Measurements from ENCODE around the gene OR4K17.

Gene OR4K17

DNA sequence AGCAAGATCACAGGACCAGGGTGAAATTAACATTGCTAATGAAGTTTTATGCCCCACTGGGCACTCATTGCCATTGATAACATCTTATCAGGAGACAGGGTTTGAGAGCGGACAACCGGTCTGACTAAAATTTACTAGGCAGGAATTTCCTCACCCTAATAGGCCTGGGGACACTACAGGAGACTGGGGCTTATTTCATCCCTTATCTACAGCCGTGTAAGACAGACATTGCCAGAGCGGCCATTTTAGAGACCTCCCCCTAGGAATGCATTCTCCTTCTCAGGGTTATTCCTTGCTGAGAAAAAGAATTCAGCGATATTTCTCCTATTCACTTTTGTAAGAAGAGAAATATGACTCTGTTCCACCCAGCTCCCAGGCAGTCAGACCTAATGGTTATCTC, 8.3 kb downstream of the OR4K17 start:
- POLR2A ChIA-PET = no interaction called here
- CTCF ChIA-PET = no interaction called here
- DNase-seq (ENCODE audit: extremely low spot score) = no peak

GRCh38 chr14:20138520-20138919, 28.0 kb downstream of the OR4K17 start, which contains the start of gene OR4N5:
TSS of gene OR4N5 (plus strand) at chr14:20138820. CDS start at chr14:20143736, 4,916 bp downstream.
- POLR2A ChIA-PET = no interaction called here
- CTCF ChIA-PET = no interaction called here
- DNase-seq (ENCODE audit: extremely low spot score) = no peak
- TF ChIP-seq FOXK2 (IDR thresholded peaks at IDR 0.05) (no peak), FOXA1 (IDR thresholded peaks at IDR 0.05) (no peak), ELF4 (IDR thresholded peaks at IDR 0.05) (no peak), TARDBP (IDR thresholded peaks at IDR 0.05) (no peak), HDGF (IDR thresholded peaks at IDR 0.05; ENCODE audit: borderline replicate concordance) (no peak)
- TF ChIP-seq, protein P1, sequence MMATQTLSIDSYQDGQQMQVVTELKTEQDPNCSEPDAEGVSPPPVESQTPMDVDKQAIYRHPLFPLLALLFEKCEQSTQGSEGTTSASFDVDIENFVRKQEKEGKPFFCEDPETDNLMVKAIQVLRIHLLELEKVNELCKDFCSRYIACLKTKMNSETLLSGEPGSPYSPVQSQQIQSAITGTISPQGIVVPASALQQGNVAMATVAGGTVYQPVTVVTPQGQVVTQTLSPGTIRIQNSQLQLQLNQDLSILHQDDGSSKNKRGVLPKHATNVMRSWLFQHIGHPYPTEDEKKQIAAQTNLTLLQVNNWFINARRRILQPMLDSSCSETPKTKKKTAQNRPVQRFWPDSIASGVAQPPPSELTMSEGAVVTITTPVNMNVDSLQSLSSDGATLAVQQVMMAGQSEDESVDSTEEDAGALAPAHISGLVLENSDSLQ (IDR thresholded peaks at IDR 0.05) = no peak

More for the DNA sequence above, 8.3 kb downstream of the OR4K17 start:
- TF ChIP-seq SUZ12 (IDR thresholded peaks at IDR 0.05) = no peak
- TF ChIP-seq, protein P1 (IDR thresholded peaks at IDR 0.05) = no peak
- TF ChIP-seq BHLHE40 (IDR thresholded peaks at IDR 0.05; ENCODE audit: borderline replicate concordance) = no peak
- TF ChIP-seq SP1 (IDR thresholded peaks at IDR 0.05) = no peak
- TF ChIP-seq L3MBTL2 (conservative IDR thresholded peaks at IDR 0.05) = no peak
- TF ChIP-seq FOXM1 (IDR thresholded peaks at IDR 0.05; ENCODE audit: borderline replicate concordance) = no peak
- no peak for TF ChIP-seq ELF4 (IDR thresholded peaks at IDR 0.05)
- TF ChIP-seq CTBP1 (IDR thresholded peaks at IDR 0.05; ENCODE audit: borderline replicate concordance) = no peak
- TF ChIP-seq FOXA1 (IDR thresholded peaks at IDR 0.05) = no peak
- TF ChIP-seq HDGF (IDR thresholded peaks at IDR 0.05; ENCODE audit: borderline replicate concordance) = no peak
- TF ChIP-seq FOXK2 (IDR thresholded peaks at IDR 0.05) = no peak
- TF ChIP-seq ARNT (IDR thresholded peaks at IDR 0.05) = no peak
- no peak for TF ChIP-seq ZNF384 (IDR thresholded peaks at IDR 0.05)
- TF ChIP-seq LEF1 (IDR thresholded peaks at IDR 0.05; ENCODE audit: borderline replicate concordance) = no peak

DNA sequence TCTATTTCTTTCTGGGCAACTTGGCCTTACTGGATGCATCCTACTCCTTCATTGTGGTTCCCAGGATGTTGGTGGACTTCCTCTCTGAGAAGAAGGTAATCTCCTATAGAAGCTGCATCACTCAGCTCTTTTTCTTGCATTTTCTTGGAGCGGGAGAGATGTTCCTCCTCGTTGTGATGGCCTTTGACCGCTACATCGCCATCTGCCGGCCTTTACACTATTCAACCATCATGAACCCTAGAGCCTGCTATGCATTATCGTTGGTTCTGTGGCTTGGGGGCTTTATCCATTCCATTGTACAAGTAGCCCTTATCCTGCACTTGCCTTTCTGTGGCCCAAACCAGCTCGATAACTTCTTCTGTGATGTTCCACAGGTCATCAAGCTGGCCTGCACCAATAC, 33.4 kb downstream of the OR4K17 start:
- ChIA-PET CTCF (no interaction called here), POLR2A (no interaction called here)
- TF ChIP-seq CTBP1 (IDR thresholded peaks at IDR 0.05; ENCODE audit: borderline replicate concordance) = no peak
- TF ChIP-seq ZNF384 (IDR thresholded peaks at IDR 0.05) = no peak
- TF ChIP-seq SP1 (IDR thresholded peaks at IDR 0.05) = no peak
- TF ChIP-seq L3MBTL2 (conservative IDR thresholded peaks at IDR 0.05) = no peak
- no peak for TF ChIP-seq SUZ12 (IDR thresholded peaks at IDR 0.05)
- TF ChIP-seq LEF1 (IDR thresholded peaks at IDR 0.05; ENCODE audit: borderline replicate concordance) = no peak
- no peak for TF ChIP-seq ELF4 (IDR thresholded peaks at IDR 0.05)
- no peak for TF ChIP-seq FOXA1 (IDR thresholded peaks at IDR 0.05)
- no peak for TF ChIP-seq HDGF (IDR thresholded peaks at IDR 0.05; ENCODE audit: borderline replicate concordance)
- no peak for TF ChIP-seq FOXK2 (IDR thresholded peaks at IDR 0.05)
- no peak for TF ChIP-seq TARDBP (IDR thresholded peaks at IDR 0.05)
- no peak for TF ChIP-seq NFRKB (IDR thresholded peaks at IDR 0.05)
- no peak for TF ChIP-seq FOXM1 (IDR thresholded peaks at IDR 0.05; ENCODE audit: borderline replicate concordance)
- no peak for TF ChIP-seq ARNT (IDR thresholded peaks at IDR 0.05)
- TF ChIP-seq, protein P1 (IDR thresholded peaks at IDR 0.05) = no peak
- no peak for TF ChIP-seq BHLHE40 (IDR thresholded peaks at IDR 0.05; ENCODE audit: borderline replicate concordance)
- peak; percentile 14 for DNase-seq (ENCODE audit: extremely low spot score)

- POLR2A ChIA-PET = no interaction called here
- CTCF ChIA-PET = no interaction called here
- TF ChIP-seq TARDBP (IDR thresholded peaks at IDR 0.05) = no peak
- TF ChIP-seq, protein P1 (IDR thresholded peaks at IDR 0.05) = no peak
- TF ChIP-seq LEF1 (IDR thresholded peaks at IDR 0.05; ENCODE audit: borderline replicate concordance) = no peak
- TF ChIP-seq L3MBTL2 (conservative IDR thresholded peaks at IDR 0.05) = no peak
- no peak for TF ChIP-seq ELF4 (IDR thresholded peaks at IDR 0.05)
- no peak for TF ChIP-seq ARNT (IDR thresholded peaks at IDR 0.05)
- TF ChIP-seq CTBP1 (IDR thresholded peaks at IDR 0.05; ENCODE audit: borderline replicate concordance) = no peak
- no peak for DNase-seq (ENCODE audit: extremely low spot score)
Observed at GRCh38 chr14:20144820-20145219, 34.3 kb downstream of the OR4K17 start.

- CTCF ChIA-PET = no interaction called here
- POLR2A ChIA-PET = no interaction called here
- DNase-seq (ENCODE audit: extremely low spot score) = no peak
- TF ChIP-seq TARDBP (IDR thresholded peaks at IDR 0.05) (no peak), FOXA1 (IDR thresholded peaks at IDR 0.05) (no peak), ARNT (IDR thresholded peaks at IDR 0.05) (no peak), FOXK2 (IDR thresholded peaks at IDR 0.05) (no peak), ZNF384 (IDR thresholded peaks at IDR 0.05) (no peak), FOXM1 (IDR thresholded peaks at IDR 0.05; ENCODE audit: borderline replicate concordance) (no peak), BHLHE40 (IDR thresholded peaks at IDR 0.05; ENCODE audit: borderline replicate concordance) (no peak), LEF1 (IDR thresholded peaks at IDR 0.05; ENCODE audit: borderline replicate concordance) (no peak), L3MBTL2 (conservative IDR thresholded peaks at IDR 0.05) (no peak), HDGF (IDR thresholded peaks at IDR 0.05; ENCODE audit: borderline replicate concordance) (no peak), NFRKB (IDR thresholded peaks at IDR 0.05) (no peak), CTBP1 (IDR thresholded peaks at IDR 0.05; ENCODE audit: borderline replicate concordance) (no peak), SUZ12 (IDR thresholded peaks at IDR 0.05) (no peak)
- TF ChIP-seq, protein P1 (IDR thresholded peaks at IDR 0.05) = no peak
Observed at GRCh38 chr14:20164462-20164861, 53.9 kb downstream of the OR4K17 start.

Measured in HEK293T (cell line).